PFSK-1 (cell line): ENCODE data around the gene TTC9.

Experiments used
- FOXP2 ChIP-seq: optimal IDR thresholded peaks from 2 replicates; pipeline ENCODE3; 2011; ENCODE audit warnings: borderline replicate concordance, control low read depth, inconsistent platforms; ENCODE audit not compliant: insufficient read depth; ENCODE audit errors: extremely low read length, extremely low read depth
- POLR2AphosphoS5 ChIP-seq: IDR thresholded peaks from 2 replicates; pipeline ENCODE4 v1.6.1; 2012; ENCODE audit warnings: low read depth, mild to moderate bottlenecking, control low read depth, low read length, moderate library complexity
- SIN3A ChIP-seq: IDR thresholded peaks from 2 replicates; pipeline ENCODE4 v1.6.1; 2012; ENCODE audit warnings: mild to moderate bottlenecking, low read length, moderate library complexity, borderline replicate concordance; ENCODE audit not compliant: insufficient read depth
- TAF1 ChIP-seq: IDR thresholded peaks from 2 replicates; pipeline ENCODE4 v1.6.1; 2012; ENCODE audit warnings: low read length, control low read depth, borderline replicate concordance; ENCODE audit not compliant: insufficient read depth
- TF ChIP-seq, protein P1 (sequence below), 2 experiments: IDR thresholded peaks; 2 replicates each; pipeline versions ENCODE4 v1.6.1 to v1.8.0; 2011 to 2012; ENCODE audit warnings: low read depth in 2 of 2, low read length in 2 of 2, control low read depth in 1 of 2, inconsistent platforms in 1 of 2, mild to moderate bottlenecking in 1 of 2, moderate library complexity in 1 of 2; ENCODE audit not compliant: insufficient read depth in 1 of 2

Gene TTC9

DNA sequence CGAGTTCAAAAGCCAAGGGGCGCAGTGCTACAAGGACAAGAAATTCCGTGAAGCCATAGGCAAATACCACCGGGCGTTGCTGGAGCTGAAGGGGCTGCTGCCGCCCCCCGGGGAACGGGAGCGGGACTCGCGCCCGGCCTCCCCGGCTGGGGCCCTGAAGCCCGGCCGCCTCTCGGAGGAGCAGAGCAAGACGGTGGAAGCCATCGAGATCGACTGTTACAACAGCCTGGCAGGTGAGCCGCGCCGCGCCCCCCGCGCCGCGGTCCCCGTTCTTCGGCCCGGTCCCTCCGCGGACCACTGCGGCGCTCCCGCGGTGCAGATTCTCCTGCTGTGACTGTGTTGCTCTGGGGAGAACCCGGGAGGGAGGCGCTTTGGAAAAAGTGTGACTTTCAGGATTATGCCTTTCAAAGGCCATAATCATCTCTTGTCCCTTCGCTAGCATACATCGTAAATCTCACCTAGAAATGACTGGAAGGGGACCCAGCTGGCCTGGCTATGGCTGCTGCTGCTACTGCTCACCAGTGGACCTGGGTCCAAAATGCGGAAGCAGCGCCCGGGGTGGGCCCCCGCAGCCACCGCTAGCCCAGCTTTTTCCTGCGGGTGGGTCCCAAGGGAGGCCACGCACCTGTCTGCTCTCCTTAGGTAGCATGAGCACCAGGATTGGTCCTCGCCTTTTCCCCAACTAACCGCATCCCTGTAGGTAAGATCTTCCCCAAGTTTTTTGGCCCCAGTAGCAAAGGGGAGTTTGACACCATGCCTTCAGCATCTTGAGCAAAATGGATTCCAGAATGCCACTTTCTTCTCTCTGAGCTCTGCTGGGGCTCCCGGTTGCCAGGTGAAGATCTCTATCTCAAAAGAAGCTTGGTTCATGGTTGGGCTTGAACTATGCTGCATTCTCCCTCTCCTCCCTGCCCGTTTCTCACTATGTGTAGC is 853 bp downstream of the TTC9 start:
- no peak for TF ChIP-seq SIN3A
- TF ChIP-seq TAF1: no peak
- no peak for TF ChIP-seq FOXP2
- no peak for TF ChIP-seq POLR2AphosphoS5
- TF ChIP-seq, protein P1, sequence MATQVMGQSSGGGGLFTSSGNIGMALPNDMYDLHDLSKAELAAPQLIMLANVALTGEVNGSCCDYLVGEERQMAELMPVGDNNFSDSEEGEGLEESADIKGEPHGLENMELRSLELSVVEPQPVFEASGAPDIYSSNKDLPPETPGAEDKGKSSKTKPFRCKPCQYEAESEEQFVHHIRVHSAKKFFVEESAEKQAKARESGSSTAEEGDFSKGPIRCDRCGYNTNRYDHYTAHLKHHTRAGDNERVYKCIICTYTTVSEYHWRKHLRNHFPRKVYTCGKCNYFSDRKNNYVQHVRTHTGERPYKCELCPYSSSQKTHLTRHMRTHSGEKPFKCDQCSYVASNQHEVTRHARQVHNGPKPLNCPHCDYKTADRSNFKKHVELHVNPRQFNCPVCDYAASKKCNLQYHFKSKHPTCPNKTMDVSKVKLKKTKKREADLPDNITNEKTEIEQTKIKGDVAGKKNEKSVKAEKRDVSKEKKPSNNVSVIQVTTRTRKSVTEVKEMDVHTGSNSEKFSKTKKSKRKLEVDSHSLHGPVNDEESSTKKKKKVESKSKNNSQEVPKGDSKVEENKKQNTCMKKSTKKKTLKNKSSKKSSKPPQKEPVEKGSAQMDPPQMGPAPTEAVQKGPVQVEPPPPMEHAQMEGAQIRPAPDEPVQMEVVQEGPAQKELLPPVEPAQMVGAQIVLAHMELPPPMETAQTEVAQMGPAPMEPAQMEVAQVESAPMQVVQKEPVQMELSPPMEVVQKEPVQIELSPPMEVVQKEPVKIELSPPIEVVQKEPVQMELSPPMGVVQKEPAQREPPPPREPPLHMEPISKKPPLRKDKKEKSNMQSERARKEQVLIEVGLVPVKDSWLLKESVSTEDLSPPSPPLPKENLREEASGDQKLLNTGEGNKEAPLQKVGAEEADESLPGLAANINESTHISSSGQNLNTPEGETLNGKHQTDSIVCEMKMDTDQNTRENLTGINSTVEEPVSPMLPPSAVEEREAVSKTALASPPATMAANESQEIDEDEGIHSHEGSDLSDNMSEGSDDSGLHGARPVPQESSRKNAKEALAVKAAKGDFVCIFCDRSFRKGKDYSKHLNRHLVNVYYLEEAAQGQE (IDR thresholded peaks at IDR 0.05; ENCODE audit: insufficient read depth in 1 of 2, low read depth in 2 of 2, low read length in 2 of 2): no peak

GRCh38 chr14:70643967-70644366 is 2.3 kb downstream of the TTC9 start:
- TF ChIP-seq TAF1: no peak

DNA sequence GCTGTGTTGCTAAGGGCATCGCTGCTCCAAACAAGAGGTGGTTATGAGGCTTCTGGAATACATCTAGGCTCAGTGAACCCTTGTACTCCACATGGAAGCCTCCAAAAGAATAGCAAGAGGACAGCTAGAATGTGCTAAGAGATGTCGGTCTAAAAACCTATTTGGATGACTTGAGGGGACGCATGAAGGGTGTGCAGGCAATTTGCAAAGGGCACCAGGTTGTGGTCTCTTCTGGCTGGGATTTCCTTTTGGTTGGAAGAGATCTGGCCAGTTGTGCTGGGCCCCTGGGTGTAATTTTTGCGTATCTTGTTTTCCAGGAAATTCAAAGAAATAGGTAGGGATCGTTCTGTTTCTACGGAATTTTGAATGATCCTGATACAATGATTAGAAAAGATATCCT is 4.2 kb downstream of the TTC9 start:
- TF ChIP-seq SIN3A (no peak), TAF1 (no peak), POLR2AphosphoS5 (no peak), FOXP2 (no peak)
- TF ChIP-seq, protein P1 (IDR thresholded peaks at IDR 0.05; ENCODE audit: insufficient read depth in 1 of 2, low read depth in 2 of 2, low read length in 2 of 2): no peak

DNA sequence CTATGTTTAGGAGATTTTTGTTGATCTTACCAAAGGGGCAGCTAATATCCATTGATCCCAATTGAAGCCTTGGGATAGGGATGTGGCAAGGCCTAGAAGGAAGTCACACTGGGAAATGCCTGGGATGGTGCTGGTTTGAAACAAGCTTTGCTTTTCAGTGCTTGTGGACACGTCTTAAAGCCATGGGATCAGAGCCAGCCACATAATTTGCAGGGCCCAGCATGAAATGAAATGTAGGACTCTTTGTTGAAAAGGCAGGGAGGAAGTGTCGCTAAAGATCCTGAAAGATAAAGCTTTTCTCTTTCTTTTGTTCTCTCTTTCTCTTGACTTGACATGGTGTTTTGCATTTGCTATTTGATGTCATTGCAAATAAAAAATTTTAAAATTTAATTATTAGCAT is 5.0 kb downstream of the TTC9 start:
- TF ChIP-seq, protein P1 (IDR thresholded peaks at IDR 0.05; ENCODE audit: insufficient read depth in 1 of 2, low read depth in 2 of 2, low read length in 2 of 2): no peak
- TF ChIP-seq TAF1: no peak
- TF ChIP-seq SIN3A: no peak
- no peak for TF ChIP-seq FOXP2
- TF ChIP-seq POLR2AphosphoS5: no peak

DNA sequence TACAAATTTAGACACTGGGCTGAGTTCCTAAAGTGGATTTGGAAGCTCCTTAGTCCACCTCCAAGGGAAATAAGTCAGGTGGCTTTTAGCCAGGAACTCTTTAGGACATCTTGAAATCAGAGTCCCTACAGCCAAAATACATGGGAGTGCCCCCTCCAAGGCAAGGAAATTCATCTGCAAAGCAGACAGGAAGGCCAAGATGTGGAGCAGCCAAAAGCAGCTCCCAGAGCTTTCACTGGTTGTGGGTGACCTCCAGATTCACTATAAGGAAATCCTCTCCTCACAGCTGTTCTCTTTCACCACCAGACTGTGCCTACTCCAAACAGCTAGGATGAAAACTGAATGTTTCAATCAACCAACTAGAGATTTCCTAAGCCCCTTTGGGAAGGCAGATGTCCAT is 6.6 kb downstream of the TTC9 start:
- TF ChIP-seq POLR2AphosphoS5 (no peak), FOXP2 (no peak), TAF1 (no peak), SIN3A (no peak)
- TF ChIP-seq, protein P1 (IDR thresholded peaks at IDR 0.05; ENCODE audit: insufficient read depth in 1 of 2, low read depth in 2 of 2, low read length in 2 of 2): no peak
